Karpas-422 (cell line): Measurements from ENCODE around the gene KIF15. TPM values are rescaled to one million over a fixed set of nuclear protein-coding genes. Genes with fewer than 3 reads are reported as not detected.
A peak's percentile ranks its signal among the peaks of the same experiment; 100 is the strongest.

Experiments
- DNase-seq: peaks from one replicate; pipeline ENCODE4 v3.0.0-alpha.2; 2015
- H2AFZ ChIP-seq: fragments of 200-600 bp; sonication (generic); 2 replicates; pipeline ENCODE4 v1.6.1; 2014; ENCODE audit warnings: antibody characterized with exemption, low read length, mixed read lengths
- H3K27ac ChIP-seq: fragments of 200-600 bp; sonication (generic); 2 replicates; pipeline ENCODE4 v1.5.1; 2014; ENCODE audit warnings: mild to moderate bottlenecking, low read length, moderate library complexity
- H3K27me3 ChIP-seq: fragments of 200-600 bp; sonication (generic); 2 replicates; pipeline ENCODE4 v1.6.1; 2014; ENCODE audit warnings: low read length, mixed read lengths
- H3K36me3 ChIP-seq: fragments of 200-600 bp; sonication (generic); 2 replicates; pipeline ENCODE4 v1.6.1; 2014; ENCODE audit warnings: low read length, mixed read lengths; ENCODE audit not compliant: insufficient read depth
- H3K4me1 ChIP-seq: fragments of 200-600 bp; sonication (generic); 2 replicates; pipeline ENCODE4 v1.6.1; 2014; ENCODE audit warnings: mild to moderate bottlenecking, low read length, mixed read lengths
- H3K4me2 ChIP-seq: fragments of 200-600 bp; sonication (generic); 2 replicates; pipeline ENCODE4 v1.6.1; 2014; ENCODE audit warnings: low read length, low read depth, mild to moderate bottlenecking; ENCODE audit not compliant: poor library complexity, severe bottlenecking
- H3K4me3 ChIP-seq: fragments of 200-600 bp; sonication (generic); 2 replicates; pipeline ENCODE4 v1.5.1; 2014; ENCODE audit warnings: mild to moderate bottlenecking, antibody characterized with exemption, low read length, mixed read lengths
- H3K79me2 ChIP-seq: fragments of 200-600 bp; sonication (generic); 2 replicates; pipeline ENCODE4 v1.6.1; 2014; ENCODE audit warnings: mild to moderate bottlenecking, low read length, mixed read lengths
- H3K9ac ChIP-seq: fragments of 200-600 bp; sonication (generic); 2 replicates; pipeline ENCODE4 v1.6.0; 2014; ENCODE audit warnings: low read length
- H3K9me2 ChIP-seq: fragments of 200-600 bp; sonication (generic), shearing (Covaris generic); replicated peaks from 2 replicates; pipeline ENCODE4 v1.6.0; 2014; ENCODE audit warnings: mild to moderate bottlenecking, low read length, moderate library complexity; ENCODE audit not compliant: insufficient read depth
- H3K9me3 ChIP-seq: fragments of 300-700, 200-600 bp; sonication (generic); 2 replicates; pipeline ENCODE4 v1.6.1; 2014; ENCODE audit warnings: low read length, mixed read lengths
- H4K20me1 ChIP-seq: fragments of 200-600 bp; sonication (generic); 2 replicates; pipeline ENCODE4 v1.6.1; 2014; ENCODE audit warnings: mild to moderate bottlenecking, antibody characterized with exemption, low read length, low read depth; ENCODE audit not compliant: insufficient read depth
- total RNA-seq: library from RNA; depleted of rRNA; stranded (reverse); fragments of >200 nt; shearing (Covaris generic); gene quantifications from 2 replicates; pipeline ENCODE4 v1.2.3, GENCODE V29; 2014; ENCODE audit warnings: low replicate concordance

The KIF15 gene
- total RNA-seq, 1 experiment from 2014 or later = 15.2 TPM

GRCh38 chr3:44875596-44875995, 114.0 kb downstream of the KIF15 start:
- no peaks in the 10 kb centered on the region for H3K9me3 ChIP-seq
- H3K79me2 ChIP-seq = no peaks in the 10 kb centered on the region
- H3K9ac ChIP-seq = no peak overlapping the region
- DNase-seq = no peak
- no peak overlapping the region for H2AFZ ChIP-seq
- no peak overlapping the region for H3K27ac ChIP-seq
- H4K20me1 ChIP-seq = no peaks in the 10 kb centered on the region
- 0 out of 2 replicates have a peak, but pooled peaks cover 4% of the 10 kb centered on the region for H3K4me1 ChIP-seq
- H3K4me2 ChIP-seq = no peak overlapping the region
- no peak overlapping the region for H3K4me3 ChIP-seq
- no peaks in the 10 kb centered on the region for H3K36me3 ChIP-seq
- no peaks in the 10 kb centered on the region for H3K27me3 ChIP-seq
- no peaks in the 10 kb centered on the region for H3K9me2 ChIP-seq

- no peaks in the 10 kb centered on the region for H3K9me2 ChIP-seq
- H3K9ac ChIP-seq = no peak overlapping the region
- no peaks in the 10 kb centered on the region for H3K36me3 ChIP-seq
- no peaks in the 10 kb centered on the region for H3K9me3 ChIP-seq
- H4K20me1 ChIP-seq = no peaks in the 10 kb centered on the region
- no peaks in the 10 kb centered on the region for H3K27me3 ChIP-seq
- no peaks in the 10 kb centered on the region for H3K79me2 ChIP-seq
- H3K4me3 ChIP-seq = no peak overlapping the region
- no peak overlapping the region for H3K4me2 ChIP-seq
- no peak for DNase-seq
- no peak overlapping the region for H2AFZ ChIP-seq
- H3K27ac ChIP-seq = no peak overlapping the region
- 0 out of 2 replicates have a peak, but pooled peaks cover 4% of the 10 kb centered on the region for H3K4me1 ChIP-seq
Observed at GRCh38 chr3:44877333-44877732, 115.7 kb downstream of the KIF15 start.

GRCh38 chr3:44880284-44880683, 118.7 kb downstream of the KIF15 start:
- Histone ChIP-seq H3K9me3 (no peaks in the 10 kb centered on the region), H3K4me1 (0 out of 2 replicates have a peak, but pooled peaks cover 4% of the 10 kb centered on the region), H4K20me1 (no peaks in the 10 kb centered on the region), H3K4me3 (no peak overlapping the region), H3K27ac (no peak overlapping the region), H3K27me3 (no peaks in the 10 kb centered on the region), H3K36me3 (no peaks in the 10 kb centered on the region), H3K79me2 (no peaks in the 10 kb centered on the region), H3K9ac (no peak overlapping the region), H3K9me2 (no peaks in the 10 kb centered on the region), H3K4me2 (no peak overlapping the region), H2AFZ (no peak overlapping the region)
- no peak for DNase-seq

GRCh38 chr3:44883213-44883955, 121.8 kb downstream of the KIF15 start:
- Histone ChIP-seq H3K36me3 (no peaks in the 10 kb centered on the region), H3K27ac (no peak overlapping the region), H3K9me2 (no peaks in the 10 kb centered on the region), H3K27me3 (no peaks in the 10 kb centered on the region), H3K9me3 (no peaks in the 10 kb centered on the region), H3K79me2 (no peaks in the 10 kb centered on the region), H2AFZ (no peak overlapping the region), H3K4me3 (no peak overlapping the region), H4K20me1 (no peaks in the 10 kb centered on the region), H3K4me1 (no peaks in the 10 kb centered on the region), H3K4me2 (no peak overlapping the region), H3K9ac (no peak overlapping the region)
- peak; percentile 57 for DNase-seq

GRCh38 chr3:44883999-44884431, 122.4 kb downstream of the KIF15 start:
- H3K4me2 ChIP-seq = no peak overlapping the region
- DNase-seq = no peak

GRCh38 chr3:44885618-44886017, 124.0 kb downstream of the KIF15 start:
- Histone ChIP-seq H3K9me2 (no peaks in the 10 kb centered on the region), H3K9ac (no peak overlapping the region), H3K27ac (no peak overlapping the region), H3K4me3 (no peak overlapping the region), H3K36me3 (no peaks in the 10 kb centered on the region), H3K79me2 (no peaks in the 10 kb centered on the region), H4K20me1 (no peaks in the 10 kb centered on the region), H3K27me3 (no peaks in the 10 kb centered on the region), H3K9me3 (no peaks in the 10 kb centered on the region), H3K4me1 (no peaks in the 10 kb centered on the region), H3K4me2 (no peak overlapping the region), H2AFZ (no peak overlapping the region)
- no peak for DNase-seq

More at GRCh38 chr3:44883999-44884431, 122.4 kb downstream of the KIF15 start:
- no peak overlapping the region for H3K4me3 ChIP-seq
- H3K9me3 ChIP-seq = no peaks in the 10 kb centered on the region
- no peaks in the 10 kb centered on the region for H3K27me3 ChIP-seq
- no peaks in the 10 kb centered on the region for H3K9me2 ChIP-seq
- H4K20me1 ChIP-seq = no peaks in the 10 kb centered on the region
- H2AFZ ChIP-seq = no peak overlapping the region
- no peaks in the 10 kb centered on the region for H3K36me3 ChIP-seq
- no peak overlapping the region for H3K27ac ChIP-seq
- H3K9ac ChIP-seq = no peak overlapping the region
- no peaks in the 10 kb centered on the region for H3K79me2 ChIP-seq
- no peaks in the 10 kb centered on the region for H3K4me1 ChIP-seq

- no peaks in the 10 kb centered on the region for H3K9me2 ChIP-seq
- no peak overlapping the region for H3K27ac ChIP-seq
- no peak for DNase-seq
- H3K4me1 ChIP-seq = no peaks in the 10 kb centered on the region
- no peak overlapping the region for H3K4me3 ChIP-seq
- no peaks in the 10 kb centered on the region for H3K79me2 ChIP-seq
- no peak overlapping the region for H3K9ac ChIP-seq
- H2AFZ ChIP-seq = no peak overlapping the region
- no peaks in the 10 kb centered on the region for H3K36me3 ChIP-seq
- H3K9me3 ChIP-seq = no peaks in the 10 kb centered on the region
- no peaks in the 10 kb centered on the region for H3K27me3 ChIP-seq
- no peaks in the 10 kb centered on the region for H4K20me1 ChIP-seq
- H3K4me2 ChIP-seq = no peak overlapping the region
Observed at GRCh38 chr3:44886561-44886960, 125.0 kb downstream of the KIF15 start.

- Histone ChIP-seq H3K4me1 (no peaks in the 10 kb centered on the region), H3K4me2 (no peak overlapping the region), H3K27me3 (no peaks in the 10 kb centered on the region), H3K9me2 (no peaks in the 10 kb centered on the region), H3K9ac (no peak overlapping the region), H3K9me3 (no peaks in the 10 kb centered on the region), H3K27ac (no peak overlapping the region), H3K4me3 (no peak overlapping the region), H2AFZ (no peak overlapping the region), H4K20me1 (no peaks in the 10 kb centered on the region), H3K79me2 (no peaks in the 10 kb centered on the region), H3K36me3 (no peaks in the 10 kb centered on the region)
- DNase-seq = no peak
Observed at GRCh38 chr3:44887101-44887500, 125.5 kb downstream of the KIF15 start.
